Activated T-cell treated with anti-CD3 and anti-CD28 coated beads for 48 hours (primary cell): ENCODE results near the gene JMJD8.

Experiments used
- DNase-seq: peaks from one replicate; pipeline ENCODE4 v3.0.0-alpha.2; 2020; ENCODE audit warnings: low read depth

The JMJD8 gene

GRCh38 chr16:721765-722540 lies 37.8 kb upstream of the JMJD8 start:
- DNase-seq, result no peak

- DNase-seq, result peak; percentile 84
These were observed 37.0 kb upstream of the JMJD8 start, which contains the start of gene ANTKMT for GRCh38 chr16:720990-721764. Gene ANTKMT, plus strand, starts transcription at chr16:721146. Its CDS starts 129 bp downstream, at chr16:721275.

DNA sequence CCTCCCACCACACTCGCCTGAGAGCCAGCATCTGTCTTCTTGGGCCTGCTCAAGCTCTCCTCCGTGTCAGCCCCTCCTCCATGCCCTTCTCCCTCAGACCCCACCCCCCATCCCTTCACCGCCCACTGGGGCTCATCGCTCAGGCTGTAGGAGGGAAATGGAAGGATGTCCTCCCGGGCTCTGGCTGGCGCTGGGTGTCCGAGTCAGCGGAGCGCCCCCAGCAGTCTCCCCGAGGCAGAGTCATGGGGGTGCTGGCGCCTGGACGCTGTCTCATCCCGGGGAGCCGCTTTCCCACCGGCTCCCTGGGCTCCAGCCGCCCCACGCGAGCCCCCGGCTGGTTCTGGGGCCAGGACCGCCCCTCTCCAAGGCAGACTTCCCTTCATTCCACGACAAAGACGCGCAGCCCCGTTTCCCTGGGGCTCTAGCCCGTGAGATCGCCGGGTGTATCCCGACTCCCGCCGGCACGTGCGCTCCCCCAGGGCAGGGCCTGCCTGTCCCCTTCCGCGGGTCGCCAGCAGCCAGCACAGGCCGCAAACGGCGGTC lies 36.4 kb upstream of the JMJD8 start:
- peak; percentile 50 for DNase-seq

GRCh38 chr16:719815-720446 lies 35.8 kb upstream of the JMJD8 start:
- DNase-seq, result no peak

- DNase-seq, result no peak
These were observed 34.8 kb upstream of the JMJD8 start for GRCh38 chr16:718922-719321.

- no peak for DNase-seq
These were observed 34.3 kb upstream of the JMJD8 start for GRCh38 chr16:718389-718788.

DNA sequence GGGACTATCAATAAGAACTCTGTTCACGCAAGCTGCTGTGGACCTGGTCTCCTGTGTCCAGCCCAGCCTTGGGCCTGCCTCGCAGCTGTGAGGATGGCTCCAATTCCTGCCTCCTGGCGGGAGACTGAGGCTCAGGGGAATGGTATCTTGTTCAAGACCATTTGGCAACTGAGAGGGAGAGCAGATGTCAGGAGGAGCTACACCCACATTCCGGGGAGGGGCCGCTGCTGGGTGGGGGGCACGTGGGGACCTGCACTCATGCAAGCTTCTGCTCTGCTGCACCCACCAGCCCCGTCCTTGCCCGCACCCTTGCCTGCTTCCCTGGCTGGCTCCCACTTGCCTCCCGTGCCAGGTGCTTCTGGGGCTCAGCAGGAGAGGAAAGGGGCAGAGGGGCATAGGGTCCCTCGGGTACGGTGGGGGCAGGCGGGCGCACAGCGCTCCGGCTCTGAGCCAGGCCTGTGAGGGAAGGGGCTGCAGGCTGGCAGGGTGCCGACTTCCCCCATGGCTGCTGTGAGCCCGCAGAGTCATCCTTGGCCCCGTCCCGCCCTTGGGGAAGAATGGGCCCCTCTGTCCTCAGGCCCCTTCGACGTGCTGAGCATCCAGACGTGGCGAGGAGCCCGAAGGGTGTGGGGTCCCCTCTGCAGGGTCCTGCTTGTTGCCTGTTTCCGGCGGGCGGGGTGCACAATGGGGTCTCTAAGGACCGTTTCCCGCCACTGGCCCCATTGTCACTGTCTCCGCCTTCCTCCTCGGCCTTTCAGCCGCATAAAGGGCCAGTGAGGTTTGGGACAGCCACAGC lies 33.5 kb upstream of the JMJD8 start:
- DNase-seq, result no peak

GRCh38 chr16:716768-717325 lies 32.7 kb upstream of the JMJD8 start:
- no peak for DNase-seq

GRCh38 chr16:716200-716568 lies 32.0 kb upstream of the JMJD8 start:
- DNase-seq, result no peak

- no peak for DNase-seq
These were observed 31.5 kb upstream of the JMJD8 start for GRCh38 chr16:715477-716199.

GRCh38 chr16:714558-715476 lies 30.7 kb upstream of the JMJD8 start, which contains the start of gene METRN:
Gene METRN, plus strand, starts transcription at chr16:715118. Its CDS starts 172 bp downstream, at chr16:715290.
- peak; percentile 91 for DNase-seq

GRCh38 chr16:714079-714478 lies 29.9 kb upstream of the JMJD8 start:
- DNase-seq, result no peak

DNA sequence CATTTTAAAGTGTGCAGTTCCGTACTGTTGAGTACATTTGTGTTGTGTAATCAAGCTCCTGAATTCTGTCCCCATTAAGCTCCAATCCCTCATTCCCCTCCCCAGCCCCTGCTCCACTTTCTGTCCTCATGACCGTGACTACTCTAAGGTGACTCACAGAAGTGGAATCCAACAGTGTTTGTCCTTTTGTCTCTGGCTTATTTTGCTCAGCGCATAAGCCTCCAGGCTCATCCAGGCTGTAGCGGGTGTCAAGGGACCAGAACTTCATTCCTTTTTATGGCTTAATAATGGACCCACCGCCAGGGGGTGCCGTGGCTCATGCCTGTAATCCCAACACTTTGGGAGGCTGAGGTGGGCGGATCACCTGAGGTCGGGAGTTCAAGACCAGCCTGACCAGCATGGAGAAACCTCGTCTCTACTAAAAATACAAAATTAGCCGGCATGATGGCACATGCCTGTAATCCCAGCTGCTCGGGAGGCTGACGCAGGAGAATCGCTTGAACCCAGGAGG lies 28.7 kb upstream of the JMJD8 start:
- DNase-seq, result peak; percentile 60

- DNase-seq, result peak; percentile 77
These were observed 27.6 kb upstream of the JMJD8 start for GRCh38 chr16:711548-712320.

- DNase-seq, result no peak
These were observed 26.9 kb upstream of the JMJD8 start for GRCh38 chr16:711084-711483.

GRCh38 chr16:710500-711075 lies 26.5 kb upstream of the JMJD8 start:
- no peak for DNase-seq

DNA sequence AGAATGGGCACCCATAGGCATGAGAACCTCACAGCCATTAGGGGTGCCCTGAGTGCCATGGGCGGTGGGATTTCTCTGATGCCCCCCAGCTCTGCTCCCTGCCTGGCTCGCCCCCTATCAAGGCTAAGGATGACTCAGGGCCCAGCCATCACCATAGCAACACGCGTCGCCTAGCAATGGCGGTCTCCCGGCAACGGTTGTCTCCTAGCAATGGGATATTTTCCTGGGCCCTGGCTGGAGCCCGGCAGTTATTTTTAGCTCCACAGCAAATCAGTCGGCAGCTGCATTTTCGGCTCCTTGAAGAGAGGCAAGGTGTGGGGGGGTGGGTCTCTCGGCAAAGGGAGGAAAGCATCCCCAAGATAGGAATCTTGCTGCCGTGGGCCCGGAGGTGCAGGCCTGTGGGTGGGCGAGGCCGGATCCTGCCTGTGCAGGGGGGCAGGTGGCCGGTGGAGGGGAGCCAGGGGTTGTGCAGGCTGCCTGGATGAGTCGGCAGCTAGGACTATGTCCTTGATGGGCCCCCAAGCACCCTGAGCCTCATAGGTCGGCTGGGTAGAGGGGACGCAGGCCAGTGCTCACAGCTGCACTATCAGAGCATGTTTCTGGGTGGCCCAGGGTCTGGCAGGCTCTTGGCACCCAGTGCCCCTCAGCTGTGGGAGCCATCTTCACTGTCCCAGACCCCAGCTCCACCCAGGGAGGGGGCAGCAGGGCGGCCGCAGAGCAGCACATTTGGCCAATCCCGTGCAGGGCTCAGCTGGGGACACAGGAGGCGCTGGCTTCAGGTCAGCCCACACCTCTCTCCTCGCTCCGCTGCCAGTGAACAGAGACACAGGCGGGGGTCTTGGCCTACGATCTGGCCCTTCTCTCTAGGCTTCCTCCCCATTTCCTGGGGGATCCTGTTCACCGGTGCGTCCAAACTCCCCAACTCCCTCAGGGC lies 25.7 kb upstream of the JMJD8 start:
- DNase-seq, result no peak
